ENCODE results near the gene SLC16A8.

The SLC16A8 gene

GRCh38 chr22:38036392-38037062 lies 47.5 kb downstream of the SLC16A8 start:
- no peak for TF ChIP-seq CTCF (IDR thresholded peaks at IDR 0.05; ENCODE audit: low read depth, low read length)
- DNase-seq (ENCODE audit: extremely low read depth, low read depth): no peak

- no peak for TF ChIP-seq CTCF (IDR thresholded peaks at IDR 0.05; ENCODE audit: low read depth, low read length)
- DNase-seq (ENCODE audit: extremely low read depth, low read depth): no peak
Observed at GRCh38 chr22:38035530-38035885, 48.5 kb downstream of the SLC16A8 start.

GRCh38 chr22:38034884-38035529 lies 49.0 kb downstream of the SLC16A8 start:
- DNase-seq (ENCODE audit: extremely low read depth, low read depth): no peak

GRCh38 chr22:38034278-38034882 lies 49.6 kb downstream of the SLC16A8 start:
- peak; percentile 48 for DNase-seq (ENCODE audit: extremely low read depth, low read depth)
- no peak for TF ChIP-seq CTCF (IDR thresholded peaks at IDR 0.05; ENCODE audit: low read depth, low read length)

More at GRCh38 chr22:38034884-38035529, 49.0 kb downstream of the SLC16A8 start:
- no peak for TF ChIP-seq CTCF (IDR thresholded peaks at IDR 0.05; ENCODE audit: low read depth, low read length)

GRCh38 chr22:38033522-38034277 lies 50.3 kb downstream of the SLC16A8 start:
- no peak for DNase-seq (ENCODE audit: extremely low read depth, low read depth)
- TF ChIP-seq CTCF (IDR thresholded peaks at IDR 0.05; ENCODE audit: low read depth, low read length): no peak

GRCh38 chr22:38032681-38033521 lies 51.1 kb downstream of the SLC16A8 start:
- TF ChIP-seq CTCF (IDR thresholded peaks at IDR 0.05; ENCODE audit: low read depth, low read length): no peak

More at GRCh38 chr22:38032681-38033521, 51.1 kb downstream of the SLC16A8 start:
- peak; percentile 22 for DNase-seq (ENCODE audit: extremely low read depth, low read depth)

All from AG09319 (cell line).